ENCODE measurements around the gene NAP1L1.

The NAP1L1 gene

GRCh38 chr12:76083904-76084862, at the start of gene NAP1L1:
Gene NAP1L1, minus strand, starts transcription at chr12:76084685. Its CDS starts 10,466 bp downstream, at chr12:76074219.
- H3K4me3 ChIP-seq (ENCODE audit: control insufficient read depth, low read depth, low read length): peak within 1 kb of the TSS; percentile 54
- DNase-seq (ENCODE audit: low read depth): peak; percentile 93
- no peak for TF ChIP-seq CTCF (IDR thresholded peaks at IDR 0.05; ENCODE audit: control insufficient read depth, insufficient read depth, low read depth, low read length, missing control alignments)

- DNase-seq (ENCODE audit: low read depth): no peak
- no peak overlapping the region for H3K4me3 ChIP-seq (ENCODE audit: control insufficient read depth, low read depth, low read length)
- TF ChIP-seq CTCF (IDR thresholded peaks at IDR 0.05; ENCODE audit: control insufficient read depth, insufficient read depth, low read depth, low read length, missing control alignments): no peak
These were observed 43.1 kb upstream of the NAP1L1 start for GRCh38 chr12:76127588-76127987.

GRCh38 chr12:76124456-76124855, 40.0 kb upstream of the NAP1L1 start:
- DNase-seq (ENCODE audit: low read depth): no peak
- no peak for TF ChIP-seq CTCF (IDR thresholded peaks at IDR 0.05; ENCODE audit: control insufficient read depth, insufficient read depth, low read depth, low read length, missing control alignments)
- no peak overlapping the region for H3K4me3 ChIP-seq (ENCODE audit: control insufficient read depth, low read depth, low read length)

GRCh38 chr12:76123259-76124212, 39.1 kb upstream of the NAP1L1 start:
- TF ChIP-seq CTCF (IDR thresholded peaks at IDR 0.05; ENCODE audit: control insufficient read depth, insufficient read depth, low read depth, low read length, missing control alignments): no peak
- H3K4me3 ChIP-seq (ENCODE audit: control insufficient read depth, low read depth, low read length): no peak overlapping the region
- no peak for DNase-seq (ENCODE audit: low read depth)

- no peak overlapping the region for H3K4me3 ChIP-seq (ENCODE audit: control insufficient read depth, low read depth, low read length)
- TF ChIP-seq CTCF (IDR thresholded peaks at IDR 0.05; ENCODE audit: control insufficient read depth, insufficient read depth, low read depth, low read length, missing control alignments): no peak
These were observed 35.4 kb upstream of the NAP1L1 start for GRCh38 chr12:76119887-76120286.

GRCh38 chr12:76117751-76118150, 33.3 kb upstream of the NAP1L1 start:
- TF ChIP-seq CTCF (IDR thresholded peaks at IDR 0.05; ENCODE audit: control insufficient read depth, insufficient read depth, low read depth, low read length, missing control alignments): no peak
- DNase-seq (ENCODE audit: low read depth): no peak

More at GRCh38 chr12:76119887-76120286, 35.4 kb upstream of the NAP1L1 start:
- DNase-seq (ENCODE audit: low read depth): no peak

More at GRCh38 chr12:76117751-76118150, 33.3 kb upstream of the NAP1L1 start:
- H3K4me3 ChIP-seq (ENCODE audit: control insufficient read depth, low read depth, low read length): no peak overlapping the region
